ENCODE data around the gene FHIT. TPM values are rescaled to one million over a fixed set of nuclear protein-coding genes. Genes with fewer than 3 reads are reported as not detected.

The FHIT gene
- total RNA-seq, 2 experiments from 2014 or later, result 86.0 to 90.6 TPM

GRCh38 chr3:60076331-60076730 is 1174.9 kb downstream of the FHIT start:
- peak overlapping the region; percentile 88 for H3K27ac Mint-ChIP-seq
- H3K9me3 Mint-ChIP-seq, result no peaks in the 10 kb centered on the region
- DNase-seq (no peak), ATAC-seq (ENCODE audit: poor library complexity) (no peak)
- CTCF ChIA-PET, result no interaction called here
- H3K27me3 Mint-ChIP-seq, result no peaks in the 10 kb centered on the region
- Histone ChIP-seq H3K4me1 (ENCODE audit: insufficient read depth, low read length) (peaks cover 7% of the 10 kb centered on the region), H3K36me3 (ENCODE audit: insufficient read depth, low read length) (no peaks in the 10 kb centered on the region), H3K27me3 (ENCODE audit: control insufficient read depth in 1 of 2, insufficient read depth in 2 of 2, low read length in 2 of 2) (no peaks in the 10 kb centered on the region), H3K4me3 (ENCODE audit: low read length) (peak overlapping the region; percentile 54), H3K27ac (ENCODE audit: low read depth in 1 of 2, low read length in 2 of 2) (no peak overlapping the region), H3K9me3 (ENCODE audit: control insufficient read depth in 1 of 2, insufficient read depth in 1 of 2, low read length in 2 of 2) (no peaks in the 10 kb centered on the region)
- intact Hi-C loops (cut with DNase I, micrococcal nuclease), result loop anchor here in 1 of 2 experiments (5.0 kb wide), 1 partner anchor 499 kb away; no protein-coding TSS in a partner anchor
- peaks cover 40% of the 10 kb centered on the region for H3K36me3 Mint-ChIP-seq (ENCODE audit: low read depth)
- H3K4me1 Mint-ChIP-seq (ENCODE audit: low read depth), result peaks cover 77% of the 10 kb centered on the region
- POLR2A ChIA-PET, result interaction anchor here (1.2 to 2.1 kb wide), 7 partner anchors 13 to 107 kb away, joined by 3 to 10 read pairs (median 5); no protein-coding TSS in a partner anchor
- TF ChIP-seq CTCF (IDR thresholded peaks at IDR 0.05), result no peak
- peak overlapping the region; percentile 75 for H3K4me3 Mint-ChIP-seq

GRCh38 chr3:60073942-60074341 is 1177.3 kb downstream of the FHIT start:
- Mint-ChIP-seq H3K9me3 (no peaks in the 10 kb centered on the region), H3K4me1 (ENCODE audit: low read depth) (peaks cover 77% of the 10 kb centered on the region), H3K4me3 (peak overlapping the region; percentile 76), H3K27ac (peak overlapping the region; percentile 88), H3K27me3 (no peaks in the 10 kb centered on the region), H3K36me3 (ENCODE audit: low read depth) (peaks cover 45% of the 10 kb centered on the region)
- Histone ChIP-seq H3K27me3 (ENCODE audit: control insufficient read depth in 1 of 2, insufficient read depth in 2 of 2, low read length in 2 of 2) (no peaks in the 10 kb centered on the region), H3K4me3 (ENCODE audit: low read length) (no peak overlapping the region), H3K9me3 (ENCODE audit: control insufficient read depth in 1 of 2, insufficient read depth in 1 of 2, low read length in 2 of 2) (no peaks in the 10 kb centered on the region), H3K4me1 (ENCODE audit: insufficient read depth, low read length) (no peaks in the 10 kb centered on the region), H3K27ac (ENCODE audit: low read depth in 1 of 2, low read length in 2 of 2) (peak overlapping the region in 1 of 2 donors; percentile 2), H3K36me3 (ENCODE audit: insufficient read depth, low read length) (no peaks in the 10 kb centered on the region)
- intact Hi-C loops (cut with DNase I, micrococcal nuclease), result no loop called here
- ATAC-seq (ENCODE audit: poor library complexity) (no peak), DNase-seq (no peak)
- TF ChIP-seq CTCF (IDR thresholded peaks at IDR 0.05), result no peak
- CTCF ChIA-PET, result interaction anchor here (0.8 kb wide), 1 partner anchor 18 kb away, joined by 3 read pairs; no protein-coding TSS in a partner anchor
- POLR2A ChIA-PET, result interaction anchor here (1.6 to 3.1 kb wide), 4 partner anchors 9 to 63 kb away, joined by 5 to 16 read pairs (median 10); no protein-coding TSS in a partner anchor

- H3K27me3 Mint-ChIP-seq, result no peaks in the 10 kb centered on the region
- ATAC-seq (ENCODE audit: poor library complexity), result no peak
- H3K4me3 ChIP-seq (ENCODE audit: low read length), result no peak overlapping the region
- H3K36me3 ChIP-seq (ENCODE audit: insufficient read depth, low read length), result no peaks in the 10 kb centered on the region
- no peaks in the 10 kb centered on the region for H3K4me1 ChIP-seq (ENCODE audit: insufficient read depth, low read length)
- CTCF ChIA-PET, result interaction anchor here (0.8 kb wide), 1 partner anchor 18 kb away, joined by 3 read pairs; no protein-coding TSS in a partner anchor
- no peak for TF ChIP-seq CTCF (IDR thresholded peaks at IDR 0.05)
- H3K27ac ChIP-seq (ENCODE audit: low read depth in 1 of 2, low read length in 2 of 2), result peak overlapping the region in 1 of 2 donors; percentile 2
- intact Hi-C loops (cut with DNase I, micrococcal nuclease), result no loop called here
- peaks cover 74% of the 10 kb centered on the region for H3K4me1 Mint-ChIP-seq (ENCODE audit: low read depth)
- DNase-seq, result no peak
- H3K9me3 ChIP-seq (ENCODE audit: control insufficient read depth in 1 of 2, insufficient read depth in 1 of 2, low read length in 2 of 2), result no peaks in the 10 kb centered on the region
- H3K4me3 Mint-ChIP-seq, result peak overlapping the region; percentile 76
- H3K36me3 Mint-ChIP-seq (ENCODE audit: low read depth), result peaks cover 43% of the 10 kb centered on the region
- POLR2A ChIA-PET, result interaction anchor here (1.1 to 3.1 kb wide), 5 partner anchors 8 to 63 kb away, joined by 3 to 16 read pairs (median 9); no protein-coding TSS in a partner anchor
- H3K9me3 Mint-ChIP-seq, result no peaks in the 10 kb centered on the region
- no peaks in the 10 kb centered on the region for H3K27me3 ChIP-seq (ENCODE audit: control insufficient read depth in 1 of 2, insufficient read depth in 2 of 2, low read length in 2 of 2)
- H3K27ac Mint-ChIP-seq, result peak overlapping the region; percentile 88
These were observed 1178.0 kb downstream of the FHIT start for GRCh38 chr3:60073228-60073627.

Measured in CD4-positive, alpha-beta T cell (primary cell).